K562 (cell line): ENCODE measurements around the gene BHLHE40. TPM values are rescaled to one million over a fixed set of nuclear protein-coding genes. Genes with fewer than 3 reads are reported as not detected.
A peak's percentile ranks its signal among the peaks of the same experiment; 100 is the strongest.

ENCODE experiments used
- FOSL1 ChIP-seq: fragments of 200-800 bp; sonication (Bioruptor generic); conservative IDR thresholded peaks from 2 replicates; pipeline ENCODE4 v1.6.1; 2016; ENCODE audit warnings: missing genetic modification characterization, missing compliant biosample characterization
- HNRNPH1 ChIP-seq: fragments of 200-400 bp; formaldehyde crosslinking; optimal IDR thresholded peaks from 2 replicates; pipeline ENCODE3; 2017; ENCODE audit warnings: low read depth, mild to moderate bottlenecking, low read length, moderate library complexity
- MCM3 ChIP-seq: fragments of 450-650 bp; IDR thresholded peaks from 2 replicates; pipeline ENCODE4 v1.6.1; 2016
- MLX ChIP-seq, 2 experiments: fragments of 450-650 bp in 1 of 2; sonication (generic) in 1 of 2; formaldehyde crosslinking; conservative IDR thresholded peaks; 2 replicates each; pipeline versions ENCODE4 v1.4.0 to v1.8.1; 2020 to 2022; ENCODE audit warnings: mild to moderate bottlenecking in 1 of 2, missing genetic modification reagents in 1 of 2
- NCOA6 ChIP-seq: fragments of 450-650 bp; IDR thresholded peaks from 2 replicates; pipeline ENCODE4 v1.6.1; 2017; ENCODE audit warnings: mild to moderate bottlenecking
- NR4A1 ChIP-seq, 2 experiments: fragments of 250-450 bp in 1 of 2; fragments of 450-650 bp in 1 of 2; sonication (Bioruptor Pico) in 1 of 2; IDR thresholded peaks; 2 replicates each; pipeline versions ENCODE4 v1.4.0 to v1.6.1; 2016 to 2020; ENCODE audit warnings: mild to moderate bottlenecking in 2 of 2, missing compliant biosample characterization in 1 of 2, missing genetic modification characterization in 1 of 2, moderate library complexity in 1 of 2
- REST ChIP-seq, 2 experiments: fragments of 450-650 bp; formaldehyde crosslinking in 1 of 2; IDR thresholded peaks; 2 replicates each; pipeline versions ENCODE4 v1.4.0 to v1.6.1; 2014 to 2020; ENCODE audit warnings: mild to moderate bottlenecking in 2 of 2, borderline replicate concordance in 1 of 2, low read depth in 1 of 2
- STAT6 ChIP-seq: sonication (generic); formaldehyde crosslinking; IDR thresholded peaks from 2 replicates; pipeline ENCODE4 v1.8.1; 2023; ENCODE audit warnings: mild to moderate bottlenecking, missing genetic modification reagents
- TAF15 ChIP-seq: fragments of 200-400 bp; formaldehyde crosslinking; IDR thresholded peaks from 2 replicates; pipeline ENCODE4 v1.6.1; 2017; ENCODE audit warnings: mild to moderate bottlenecking, low read depth, low read length, moderate library complexity
- ZNF3 ChIP-seq: fragments of 250-450 bp; sonication (Bioruptor Pico); IDR thresholded peaks from 2 replicates; pipeline ENCODE4 v1.5.0; 2021; ENCODE audit warnings: mild to moderate bottlenecking, moderate library complexity
- ZNF384 ChIP-seq: IDR thresholded peaks from 2 replicates; pipeline ENCODE4 v1.6.1; 2012; ENCODE audit warnings: low read depth, low read length, improper control_type of control experiment
- ZNF655 ChIP-seq: fragments of 250-450 bp; sonication (Bioruptor Pico); IDR thresholded peaks from 2 replicates; pipeline ENCODE4 v1.5.0; 2021
- polyA plus RNA-seq, 8 experiments: library from polyadenylated mRNA; depleted of rRNA in 4 of 8; stranded (reverse) in 5 of 8; unstranded in 3 of 8; fragments of >200 nt; fragmentation: Nextera tagmentation in 2 of 8; fragmentation: Illumina TruSeq in 1 of 8; extraction: Ambion mirVana in 2 of 8; extraction: Trizol in 1 of 8; gene quantifications; 2 replicates each; pipeline versions ENCODE4 v1.2.1 to v1.2.3, GENCODE V29; 2011 to 2014; ENCODE audit warnings: inconsistent platforms in 1 of 8, missing spikeins in 1 of 8
- total RNA-seq, 7 experiments: library from RNA; depleted of rRNA in 6 of 7; stranded (reverse); fragments of >200 nt in 6 of 7; fragmentation: Illumina TruSeq in 2 of 7; extraction: Trizol in 2 of 7; gene quantifications; 2 replicates each; pipeline versions ENCODE4 v1.2.1 to v1.2.3, GENCODE V29; 2011 to 2021; ENCODE audit warnings: low replicate concordance in 1 of 7

BHLHE40 gene
- total and polyA plus RNA-seq, 9 of the 15 experiments (the other 6 are each of a cell fraction or from before 2014, with no cell fraction given) = 12.0 to 83.9 (median 31.4) TPM

GRCh38 chr3:4999531-5000184, 20.4 kb downstream of the BHLHE40 start (continued):
- TF ChIP-seq FOSL1 (tag) = peak; percentile 40; the same call in 1 of the 2 replicates
- TF ChIP-seq TAF15 = no peak
- TF ChIP-seq REST (IDR thresholded peaks at IDR 0.05; ENCODE audit: borderline replicate concordance) = 0 out of 2 replicates have a peak, but pooled peaks have one; percentile 2
- TF ChIP-seq REST (CRISPR knock-in tag; IDR thresholded peaks at IDR 0.05; ENCODE audit: low read depth) = no peak
- no peak for TF ChIP-seq MLX (CRISPR knock-in tag; conservative IDR thresholded peaks at IDR 0.05)
- no peak for TF ChIP-seq ZNF655 (CRISPR knock-in tag)
- no peak for TF ChIP-seq MCM3
- TF ChIP-seq HNRNPH1 = no peak
- TF ChIP-seq NR4A1 (CRISPR knock-in tag; IDR thresholded peaks at IDR 0.05) = 0 out of 2 replicates have a peak, but pooled peaks have one; percentile 49
- peak; percentile 81 for TF ChIP-seq NR4A1 (tag; IDR thresholded peaks at IDR 0.05)
- TF ChIP-seq ZNF384 = no peak
- no peak for TF ChIP-seq NCOA6
- TF ChIP-seq STAT6 (CRISPR knock-in tag) = no peak
- TF ChIP-seq ZNF3 = no peak
